GM18502 (cell line): ENCODE data around the gene WNT1.

Experiments used
- ATAC-seq: cut with Tn5 transposase; IDR thresholded peaks from one replicate; pipeline ENCODE4 v1.9.1; 2021; ENCODE audit warnings: mild to moderate bottlenecking; ENCODE audit not compliant: unreplicated experiment, poor library complexity

WNT1 gene

DNA sequence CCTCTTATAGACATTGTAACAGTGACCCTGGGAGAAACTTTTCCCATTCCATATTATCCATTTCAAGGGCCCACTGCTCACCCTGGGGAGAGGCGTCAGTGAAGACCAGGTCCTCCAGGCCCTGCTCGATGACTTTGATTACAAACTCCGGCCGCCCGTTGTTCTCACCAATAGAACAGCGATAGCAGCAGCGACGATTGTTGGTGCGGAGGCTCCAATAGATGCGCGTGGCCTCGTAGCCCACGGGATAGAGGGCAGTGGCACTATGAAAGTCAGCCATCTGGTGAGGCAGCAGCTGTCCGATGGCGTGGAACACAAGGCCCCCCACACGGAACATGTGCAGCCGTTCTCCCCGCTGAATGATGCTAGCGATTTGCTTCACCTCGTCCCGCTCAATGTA is 48.0 kb downstream of the WNT1 start:
- ATAC-seq: no peak

DNA sequence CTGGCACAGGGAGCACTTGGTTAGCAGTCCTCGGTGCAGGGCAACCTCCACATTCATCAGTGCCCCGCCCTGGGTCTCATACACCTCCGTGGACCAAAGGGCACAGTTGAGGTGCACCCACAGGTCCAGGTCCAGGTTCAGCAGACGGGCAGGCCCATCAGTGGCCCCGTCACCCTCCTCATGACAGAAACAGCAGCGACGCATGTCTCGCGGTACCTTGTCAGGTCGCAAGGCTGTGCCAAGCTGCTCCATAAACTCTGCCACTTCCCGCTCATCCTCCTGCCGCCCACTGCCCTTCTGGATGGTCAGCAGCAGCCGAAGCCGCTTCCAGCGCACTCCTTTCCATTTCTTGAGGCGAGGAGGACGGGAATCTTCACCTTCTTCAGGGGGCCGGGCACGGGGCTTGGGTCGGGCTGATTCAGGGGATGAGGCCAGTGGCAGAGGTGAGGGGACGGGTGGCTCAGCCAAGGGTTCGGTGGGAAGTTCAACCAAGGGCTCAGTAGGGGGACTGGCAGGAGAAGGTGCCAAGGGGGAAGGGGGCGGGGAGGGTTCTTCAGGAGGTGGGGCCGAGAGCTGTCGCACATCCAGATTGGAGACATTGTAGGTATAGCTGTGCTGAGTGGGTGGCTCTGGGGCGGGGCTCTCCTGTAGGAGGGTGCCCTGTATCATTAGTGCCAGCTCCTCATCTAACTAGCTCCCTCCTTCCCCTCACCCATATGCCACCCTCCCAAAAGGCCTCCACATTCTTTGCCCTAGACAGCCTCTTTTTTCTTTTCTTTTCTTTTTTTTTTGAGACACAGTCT is 48.8 kb downstream of the WNT1 start:
- ATAC-seq: no peak

DNA sequence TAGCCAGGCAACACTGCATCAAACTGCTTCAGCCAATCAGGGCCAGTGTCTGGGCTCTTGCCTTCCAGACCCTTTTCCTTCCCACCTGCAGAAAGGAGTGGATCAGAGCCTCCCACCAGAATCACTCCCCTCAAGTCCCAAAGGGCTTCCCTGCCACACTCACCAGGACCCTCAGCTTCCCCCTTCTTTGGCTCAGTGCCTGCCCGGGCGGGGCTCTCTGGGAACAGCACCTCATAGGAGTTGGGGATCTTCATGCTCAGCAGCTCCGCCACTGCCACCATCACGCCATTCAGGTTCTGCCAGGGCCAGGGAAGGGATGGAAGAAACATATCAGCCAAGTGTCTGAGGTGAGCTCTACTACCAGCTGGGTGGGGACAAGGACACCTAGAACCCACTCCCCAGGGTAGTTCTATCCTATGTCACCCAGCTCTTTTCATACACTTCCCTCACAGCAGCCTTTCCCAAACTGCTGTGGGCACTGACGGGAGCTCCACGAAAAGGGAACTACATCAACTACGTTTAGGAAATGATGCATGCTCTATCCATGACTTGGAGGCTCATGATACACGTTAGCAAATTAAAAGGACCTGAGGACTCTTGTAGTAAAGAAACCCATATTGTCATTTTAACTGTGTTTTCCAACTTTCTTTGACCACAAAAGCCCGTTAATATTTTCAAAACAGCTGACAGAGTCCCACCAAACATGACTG is 49.9 kb downstream of the WNT1 start:
- ATAC-seq: no peak

DNA sequence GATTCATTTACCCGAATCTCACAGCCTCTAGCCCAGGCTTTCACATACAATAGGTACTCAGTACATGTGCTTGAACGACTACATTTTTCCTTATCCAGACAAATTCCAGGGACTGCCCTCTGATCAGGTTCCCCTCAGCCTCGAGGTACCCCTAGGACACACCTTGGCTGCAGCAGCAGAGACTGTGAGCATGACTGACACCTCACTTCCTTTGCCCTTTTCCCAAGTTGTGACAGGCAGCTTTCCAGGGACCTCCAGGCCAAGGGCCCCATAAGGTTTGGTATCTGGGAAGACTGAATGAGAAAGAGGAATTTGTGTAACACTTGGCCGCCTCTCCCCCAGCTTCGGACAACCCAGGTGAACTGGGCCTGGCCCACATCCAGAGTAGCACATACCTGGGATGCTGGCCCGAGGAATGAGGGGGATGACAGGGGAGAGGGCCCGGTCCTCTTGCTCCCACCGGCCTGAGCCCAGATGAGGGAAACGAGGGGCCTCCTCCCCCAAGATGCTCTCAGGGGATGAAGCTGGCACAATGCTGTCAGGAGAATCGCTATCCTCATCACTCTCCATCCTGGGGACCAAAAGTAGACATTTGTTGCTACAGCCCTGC is 50.6 kb downstream of the WNT1 start:
- ATAC-seq: no peak

DNA sequence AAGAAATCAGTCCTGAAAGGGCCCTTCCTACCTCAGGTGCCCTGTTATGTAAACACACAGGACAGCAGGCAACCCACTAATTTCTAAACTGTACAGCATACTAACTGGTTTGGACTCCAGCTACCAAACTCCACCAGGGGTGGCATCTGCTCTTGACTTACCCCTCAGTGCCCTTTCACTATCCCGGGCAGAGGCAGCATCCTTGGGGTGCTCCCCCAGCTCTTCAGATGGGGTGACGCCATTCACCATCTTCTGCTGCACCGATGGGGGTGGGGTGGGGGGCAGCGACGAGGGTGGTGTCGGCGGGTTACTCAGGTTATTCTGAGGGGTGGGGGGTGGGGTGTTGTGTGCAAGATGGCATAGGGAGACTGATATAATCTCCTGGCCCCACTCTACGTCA is 52.0 kb downstream of the WNT1 start:
- no peak for ATAC-seq

DNA sequence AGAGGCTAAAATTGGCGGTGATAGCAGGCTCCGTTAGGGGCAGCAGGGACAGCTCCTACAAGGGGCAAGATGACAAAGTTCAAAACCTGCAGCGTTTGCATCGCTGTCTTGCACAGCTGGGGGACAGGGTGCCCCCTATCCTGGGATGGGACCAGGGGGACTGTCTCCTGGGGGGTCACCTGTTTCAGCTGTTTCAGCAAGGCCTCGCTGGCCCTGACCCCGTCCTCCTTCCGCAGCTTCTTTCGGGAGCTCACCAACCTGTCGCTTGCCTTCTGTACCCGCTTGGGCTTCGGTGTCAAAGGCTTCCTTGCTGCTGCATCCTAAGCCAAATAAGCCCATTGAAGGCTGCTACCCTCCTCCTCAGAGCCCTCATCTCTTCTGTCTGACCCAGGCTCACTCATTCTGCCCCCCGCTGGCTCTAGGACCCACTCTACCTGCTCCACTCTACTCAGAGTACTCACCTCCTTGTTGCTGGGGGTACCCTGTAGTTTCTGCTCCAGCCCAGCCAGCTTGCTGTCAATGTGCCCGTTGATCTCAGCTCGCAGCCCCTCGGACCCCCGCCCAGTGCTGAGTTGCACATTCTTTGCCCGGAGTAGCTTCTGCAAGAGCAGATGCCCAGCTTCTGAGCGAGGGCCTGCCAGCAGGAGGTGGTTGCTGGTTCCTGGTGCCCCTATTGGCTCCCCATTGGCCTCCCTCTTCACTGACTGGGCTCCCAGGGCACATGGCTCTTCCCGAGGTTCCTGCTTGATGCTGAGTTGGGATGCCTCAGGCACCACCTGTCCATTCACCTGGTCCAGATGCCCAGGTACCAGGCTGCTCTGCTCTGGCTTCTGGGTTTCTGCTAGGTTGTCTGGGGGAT is 52.8 kb downstream of the WNT1 start:
- ATAC-seq: no peak

DNA sequence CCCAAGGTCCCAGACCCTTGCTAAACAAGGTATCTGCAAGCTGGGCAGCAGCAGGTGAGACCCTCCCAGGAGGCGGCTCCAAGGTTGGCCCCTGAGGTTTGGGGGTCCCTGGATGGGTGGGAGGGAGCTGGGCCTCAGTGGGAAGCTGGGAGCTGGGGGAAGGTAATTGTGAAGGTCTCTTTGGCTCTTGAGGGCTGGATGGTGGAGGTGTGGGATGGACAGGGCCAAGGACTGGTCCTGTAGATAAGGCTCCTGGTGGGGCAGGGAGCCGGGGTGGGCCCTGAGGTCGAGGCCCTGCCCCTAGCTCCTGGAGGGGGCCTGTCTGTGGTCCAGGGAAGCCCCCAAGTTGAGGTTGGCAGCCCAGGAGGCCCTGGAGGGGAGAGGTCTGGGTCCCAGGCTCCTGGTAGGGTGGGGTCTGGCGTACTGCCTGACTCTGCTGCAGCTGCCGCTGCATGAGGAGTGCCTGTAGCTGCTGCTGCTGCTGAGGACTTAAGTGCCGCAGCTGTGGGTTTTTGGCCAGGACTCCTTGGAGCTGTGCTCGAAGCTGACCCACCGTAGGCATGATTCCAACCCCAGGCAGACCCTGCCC is 53.5 kb downstream of the WNT1 start:
- no peak for ATAC-seq
